SK-N-SH treated with all-trans-retinoic acid at 6 μM for 48 hours (cell line): ENCODE results near the gene ERN1.

Experiments
- ATAC-seq: fragments of 200-7000 bp; cut with Tn5 transposase; 3 replicates; pipeline ENCODE4 v1.9.1; 2020; ENCODE audit warnings: mild to moderate bottlenecking, moderate library complexity
- BACH2 ChIP-seq: fragments of 250-450 bp; sonication (Bioruptor Pico); IDR thresholded peaks from 2 replicates; pipeline ENCODE4 v1.9.0; 2021; ENCODE audit warnings: mild to moderate bottlenecking, borderline replicate concordance
- CSDC2 ChIP-seq: fragments of 250-450 bp; sonication (Bioruptor Pico); IDR thresholded peaks from 2 replicates; pipeline ENCODE4 v1.5.0; 2020; ENCODE audit warnings: mild to moderate bottlenecking, moderate library complexity
- ESRRG ChIP-seq: fragments of 250-450 bp; sonication (Bioruptor Pico); IDR thresholded peaks from 2 replicates; pipeline ENCODE4 v1.6.1; 2021; ENCODE audit warnings: mild to moderate bottlenecking
- GLIS3 ChIP-seq: fragments of 250-450 bp; sonication (Bioruptor Pico); IDR thresholded peaks from 2 replicates; pipeline ENCODE4 v1.5.0; 2020; ENCODE audit warnings: mild to moderate bottlenecking, moderate library complexity
- ISL1 ChIP-seq: fragments of 250-450 bp; sonication (Bioruptor Pico); IDR thresholded peaks from 2 replicates; pipeline ENCODE4 v2.1.2; 2022; ENCODE audit warnings: mild to moderate bottlenecking, moderate library complexity
- OSR1 ChIP-seq: fragments of 250-450 bp; sonication (Bioruptor Pico); IDR thresholded peaks from 2 replicates; pipeline ENCODE4 v1.8.0; 2022; ENCODE audit warnings: moderate library complexity, mild to moderate bottlenecking, inconsistent platforms
- PATZ1 ChIP-seq: fragments of 250-450 bp; sonication (Bioruptor Pico); IDR thresholded peaks from 2 replicates; pipeline ENCODE4 v1.8.0; 2020; ENCODE audit warnings: mild to moderate bottlenecking, moderate library complexity, borderline replicate concordance
- POU6F1 ChIP-seq: fragments of 250-450 bp; sonication (Bioruptor Pico); IDR thresholded peaks from 2 replicates; pipeline ENCODE4 v1.8.0; 2021; ENCODE audit warnings: low read depth, mild to moderate bottlenecking, moderate library complexity, borderline replicate concordance
- PPARA ChIP-seq: fragments of 250-450 bp; sonication (Bioruptor Pico); IDR thresholded peaks from 2 replicates; pipeline ENCODE4 v1.5.0; 2020; ENCODE audit warnings: mild to moderate bottlenecking, borderline replicate concordance
- SNAI2 ChIP-seq: fragments of 250-450 bp; sonication (Bioruptor Pico); IDR thresholded peaks from 2 replicates; pipeline ENCODE4 v1.5.0; 2020; ENCODE audit warnings: mild to moderate bottlenecking, moderate library complexity
- TCF4 ChIP-seq: fragments of 250-450 bp; sonication (Bioruptor Pico); IDR thresholded peaks from 2 replicates; pipeline ENCODE4 v1.8.0; 2021; ENCODE audit warnings: mild to moderate bottlenecking, moderate library complexity, borderline replicate concordance
- TOX ChIP-seq: fragments of 250-450 bp; sonication (Bioruptor Pico); IDR thresholded peaks from 2 replicates; pipeline ENCODE4 v1.8.0; 2021; ENCODE audit warnings: mild to moderate bottlenecking, moderate library complexity, borderline replicate concordance
- TSHZ2 ChIP-seq: fragments of 250-450 bp; sonication (Bioruptor Pico); IDR thresholded peaks from 2 replicates; pipeline ENCODE4 v1.5.0; 2020; ENCODE audit warnings: mild to moderate bottlenecking, moderate library complexity
- ZC3H10 ChIP-seq: fragments of 250-450 bp; sonication (Bioruptor Pico); IDR thresholded peaks from 2 replicates; pipeline ENCODE4 v1.5.1; 2021; ENCODE audit warnings: mild to moderate bottlenecking, moderate library complexity
- ZFP3 ChIP-seq: fragments of 250-450 bp; sonication (Bioruptor Pico); IDR thresholded peaks from 2 replicates; pipeline ENCODE4 v1.5.0; 2020; ENCODE audit warnings: mild to moderate bottlenecking, moderate library complexity
- ZFP30 ChIP-seq: fragments of 450-650 bp; formaldehyde crosslinking; IDR thresholded peaks from 2 replicates; pipeline ENCODE4 v1.5.0; 2022; ENCODE audit warnings: mild to moderate bottlenecking, moderate library complexity
- ZNF565 ChIP-seq: fragments of 450-650 bp; formaldehyde crosslinking; conservative IDR thresholded peaks from 2 replicates; pipeline ENCODE4 v1.5.0; 2020; ENCODE audit warnings: low read depth, mild to moderate bottlenecking, moderate library complexity
- ZNF8 ChIP-seq: fragments of 450-650 bp; formaldehyde crosslinking; IDR thresholded peaks from 2 replicates; pipeline ENCODE4 v1.5.0; 2020; ENCODE audit warnings: mild to moderate bottlenecking, moderate library complexity
- TF ChIP-seq, protein P1 (sequence below): fragments of 250-450 bp; sonication (Bioruptor Pico); IDR thresholded peaks from 2 replicates; pipeline ENCODE4 v1.5.1; 2020; ENCODE audit warnings: low read depth, mild to moderate bottlenecking, moderate library complexity
- TF ChIP-seq, protein P2 (sequence below): fragments of 250-450 bp; sonication (Bioruptor Pico); IDR thresholded peaks from 2 replicates; pipeline ENCODE4 v1.5.1; 2021; ENCODE audit warnings: mild to moderate bottlenecking, moderate library complexity

ERN1 gene

GRCh38 chr17:64059756-64060155 is 70.2 kb downstream of the ERN1 start:
- no peak for TF ChIP-seq ZNF8 (CRISPR knock-in tag)
- TF ChIP-seq ZFP3 = no peak
- TF ChIP-seq, protein P1, sequence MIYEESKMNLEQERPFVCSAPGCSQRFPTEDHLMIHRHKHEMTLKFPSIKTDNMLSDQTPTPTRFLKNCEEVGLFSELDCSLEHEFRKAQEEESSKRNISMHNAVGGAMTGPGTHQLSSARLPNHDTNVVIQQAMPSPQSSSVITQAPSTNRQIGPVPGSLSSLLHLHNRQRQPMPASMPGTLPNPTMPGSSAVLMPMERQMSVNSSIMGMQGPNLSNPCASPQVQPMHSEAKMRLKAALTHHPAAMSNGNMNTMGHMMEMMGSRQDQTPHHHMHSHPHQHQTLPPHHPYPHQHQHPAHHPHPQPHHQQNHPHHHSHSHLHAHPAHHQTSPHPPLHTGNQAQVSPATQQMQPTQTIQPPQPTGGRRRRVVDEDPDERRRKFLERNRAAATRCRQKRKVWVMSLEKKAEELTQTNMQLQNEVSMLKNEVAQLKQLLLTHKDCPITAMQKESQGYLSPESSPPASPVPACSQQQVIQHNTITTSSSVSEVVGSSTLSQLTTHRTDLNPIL (CRISPR knock-in tag) = no peak
- TF ChIP-seq CSDC2 = no peak
- no peak for TF ChIP-seq ZC3H10 (CRISPR knock-in tag)
- TF ChIP-seq ISL1 = no peak
- TF ChIP-seq ZNF565 (CRISPR knock-in tag) = no peak
- no peak for ATAC-seq

- no peak for ATAC-seq
- TF ChIP-seq PATZ1 (CRISPR knock-in tag) (no peak), ZNF8 (CRISPR knock-in tag) (no peak), PPARA (no peak)
These were observed 71.3 kb downstream of the ERN1 start for GRCh38 chr17:64058621-64059020.

- ATAC-seq = no peak
- TF ChIP-seq ZFP30 (CRISPR knock-in tag) = no peak
- TF ChIP-seq, protein P2, sequence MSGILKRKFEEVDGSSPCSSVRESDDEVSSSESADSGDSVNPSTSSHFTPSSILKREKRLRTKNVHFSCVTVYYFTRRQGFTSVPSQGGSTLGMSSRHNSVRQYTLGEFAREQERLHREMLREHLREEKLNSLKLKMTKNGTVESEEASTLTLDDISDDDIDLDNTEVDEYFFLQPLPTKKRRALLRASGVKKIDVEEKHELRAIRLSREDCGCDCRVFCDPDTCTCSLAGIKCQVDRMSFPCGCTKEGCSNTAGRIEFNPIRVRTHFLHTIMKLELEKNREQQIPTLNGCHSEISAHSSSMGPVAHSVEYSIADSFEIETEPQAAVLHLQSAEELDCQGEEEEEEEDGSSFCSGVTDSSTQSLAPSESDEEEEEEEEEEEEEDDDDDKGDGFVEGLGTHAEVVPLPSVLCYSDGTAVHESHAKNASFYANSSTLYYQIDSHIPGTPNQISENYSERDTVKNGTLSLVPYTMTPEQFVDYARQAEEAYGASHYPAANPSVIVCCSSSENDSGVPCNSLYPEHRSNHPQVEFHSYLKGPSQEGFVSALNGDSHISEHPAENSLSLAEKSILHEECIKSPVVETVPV (CRISPR knock-in tag) = no peak
- TF ChIP-seq PPARA = no peak
- no peak for TF ChIP-seq BACH2 (CRISPR knock-in tag)
These were observed 72.2 kb downstream of the ERN1 start for GRCh38 chr17:64057701-64058263.

- no peak for ATAC-seq
These were observed 73.5 kb downstream of the ERN1 start for GRCh38 chr17:64056269-64057005.

More at GRCh38 chr17:64056269-64057005, 73.5 kb downstream of the ERN1 start:
- TF ChIP-seq OSR1 (no peak), ZC3H10 (CRISPR knock-in tag) (no peak), ZNF565 (CRISPR knock-in tag) (no peak), PATZ1 (CRISPR knock-in tag) (no peak), TSHZ2 (CRISPR knock-in tag) (no peak), TCF4 (no peak), PPARA (no peak), POU6F1 (no peak), ESRRG (CRISPR knock-in tag) (no peak), GLIS3 (no peak), ZFP30 (CRISPR knock-in tag) (no peak), CSDC2 (no peak), TOX (CRISPR knock-in tag) (no peak), ZNF8 (CRISPR knock-in tag) (no peak), SNAI2 (no peak)
- TF ChIP-seq, protein P1 (CRISPR knock-in tag) = no peak
- TF ChIP-seq, protein P2 (CRISPR knock-in tag) = no peak
